ENCODE results near the gene GRPEL2. TPM values are rescaled to one million over a fixed set of nuclear protein-coding genes. Genes with fewer than 3 reads are reported as not detected.

GRPEL2 gene
- total RNA-seq, 1 donor from 2014 or later = 15.1 TPM

- no peak overlapping the region for H3K4me3 ChIP-seq
- intact Hi-C loops (cut with DNase I) = no loop called here
- no peak for DNase-seq
Measured at GRCh38 chr5:149372932-149373331, 27.6 kb downstream of the GRPEL2 start.

GRCh38 chr5:149374303-149374702 lies 29.0 kb downstream of the GRPEL2 start:
- intact Hi-C loops (cut with DNase I) = no loop called here
- Histone ChIP-seq H3K4me1 (no peaks in the 10 kb centered on the region), H3K27me3 (ENCODE audit: low read depth) (no peaks in the 10 kb centered on the region), H3K27ac (no peak overlapping the region), H3K9me3 (no peaks in the 10 kb centered on the region), H3K36me3 (no peaks in the 10 kb centered on the region), H3K4me3 (no peak overlapping the region)
- DNase-seq (no peak), ATAC-seq (no peak)
- TF ChIP-seq CTCF (IDR thresholded peaks at IDR 0.05) = no peak

More at GRCh38 chr5:149372932-149373331, 27.6 kb downstream of the GRPEL2 start:
- no peak for TF ChIP-seq CTCF (IDR thresholded peaks at IDR 0.05)
- Histone ChIP-seq H3K27ac (no peak overlapping the region), H3K27me3 (ENCODE audit: low read depth) (no peaks in the 10 kb centered on the region), H3K36me3 (no peaks in the 10 kb centered on the region), H3K4me1 (no peaks in the 10 kb centered on the region), H3K9me3 (no peaks in the 10 kb centered on the region)
- ATAC-seq = no peak

GRCh38 chr5:149374801-149375200 lies 29.5 kb downstream of the GRPEL2 start:
- H3K4me1 ChIP-seq = no peaks in the 10 kb centered on the region
- H3K27me3 ChIP-seq (ENCODE audit: low read depth) = no peaks in the 10 kb centered on the region
- DNase-seq (no peak), ATAC-seq (no peak)
- TF ChIP-seq CTCF (IDR thresholded peaks at IDR 0.05) = no peak
- H3K27ac ChIP-seq = no peak overlapping the region
- H3K4me3 ChIP-seq = no peak overlapping the region
- H3K9me3 ChIP-seq = no peaks in the 10 kb centered on the region
- intact Hi-C loops (cut with DNase I) = no loop called here
- no peaks in the 10 kb centered on the region for H3K36me3 ChIP-seq

GRCh38 chr5:149375434-149375833 lies 30.1 kb downstream of the GRPEL2 start:
- Histone ChIP-seq H3K4me1 (no peaks in the 10 kb centered on the region), H3K9me3 (no peaks in the 10 kb centered on the region), H3K36me3 (no peaks in the 10 kb centered on the region), H3K27me3 (ENCODE audit: low read depth) (no peaks in the 10 kb centered on the region), H3K4me3 (no peak overlapping the region), H3K27ac (no peak overlapping the region)
- ATAC-seq (no peak), DNase-seq (no peak)
- intact Hi-C loops (cut with DNase I) = no loop called here
- no peak for TF ChIP-seq CTCF (IDR thresholded peaks at IDR 0.05)

DNA sequence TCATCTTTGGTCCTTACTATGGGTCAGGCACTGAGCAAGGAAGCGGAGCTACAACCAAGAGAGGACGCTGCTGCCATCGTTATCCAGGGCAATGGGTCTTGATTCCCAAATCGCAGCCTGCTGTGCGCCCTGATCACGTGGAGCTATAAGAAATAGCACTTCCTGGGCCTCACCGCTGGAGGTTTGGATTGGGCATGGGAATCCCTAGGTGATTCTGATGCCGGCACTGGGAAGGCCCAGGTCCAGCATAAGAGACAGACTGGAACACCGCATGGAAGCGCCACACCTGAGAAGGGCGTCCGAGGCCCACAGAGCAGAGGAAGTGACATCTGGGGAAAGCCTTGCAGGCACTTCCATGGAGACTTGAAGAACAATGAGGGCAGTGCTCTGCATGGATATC lies 30.8 kb downstream of the GRPEL2 start:
- TF ChIP-seq CTCF (IDR thresholded peaks at IDR 0.05) = no peak
- intact Hi-C loops (cut with DNase I) = no loop called here
- H3K4me3 ChIP-seq = no peak overlapping the region
- no peaks in the 10 kb centered on the region for H3K36me3 ChIP-seq
- no peaks in the 10 kb centered on the region for H3K9me3 ChIP-seq
- H3K4me1 ChIP-seq = peaks cover 3% of the 10 kb centered on the region
- no peak for ATAC-seq
- no peak for DNase-seq
- no peak overlapping the region for H3K27ac ChIP-seq
- no peaks in the 10 kb centered on the region for H3K27me3 ChIP-seq (ENCODE audit: low read depth)
